Natural killer cell (primary cell): ENCODE results near the gene GLB1L. TPM values are rescaled to one million over a fixed set of nuclear protein-coding genes. Genes with fewer than 3 reads are reported as not detected.

Experiments used
- ATAC-seq, 3 donors: fragments of 150-1000 bp in 2 of 3; fragments of 200-7000 bp in 1 of 3; cut with Tn5 transposase; 1 replicate in 1 of 3; 2 replicates in 2 of 3; pipeline ENCODE4 v1.10.0; 2021; ENCODE audit warnings: mild to moderate bottlenecking in 2 of 3, moderate library complexity in 2 of 3
- DNase-seq, 2 donors: peaks; one replicate each; pipeline versions ENCODE4 v3.0.0 to v3.0.0-alpha.2; 2013 to 2021; ENCODE audit warnings: mixed read lengths in 1 of 2
- H3K27ac ChIP-seq: one replicate; pipeline ENCODE4 v1.5.1; 2013; ENCODE audit warnings: mild to moderate bottlenecking, low read length
- H3K27me3 ChIP-seq: one replicate; pipeline ENCODE4 v1.6.1; 2013; ENCODE audit warnings: low read length; ENCODE audit not compliant: control insufficient read depth, insufficient read depth
- H3K36me3 ChIP-seq: one replicate; pipeline ENCODE4 v1.6.1; 2013; ENCODE audit warnings: low read length; ENCODE audit not compliant: control insufficient read depth, insufficient read depth
- H3K4me1 ChIP-seq: one replicate; pipeline ENCODE4 v1.6.1; 2013; ENCODE audit warnings: low read length; ENCODE audit not compliant: control insufficient read depth, insufficient read depth
- H3K4me3 ChIP-seq: one replicate; pipeline ENCODE4 v1.5.1; 2013; ENCODE audit warnings: low read length
- H3K9me3 ChIP-seq: one replicate; pipeline ENCODE4 v1.6.1; 2013; ENCODE audit warnings: low read length; ENCODE audit not compliant: control insufficient read depth, insufficient read depth
- H3K27ac Mint-ChIP-seq, 2 donors: one replicate each; pipeline ENCODE4 v1.8.0; 2022; ENCODE audit warnings: mild to moderate bottlenecking in 2 of 2, mixed read lengths in 2 of 2, moderate library complexity in 1 of 2
- H3K27me3 Mint-ChIP-seq, 2 donors: one replicate each; pipeline ENCODE4 v1.8.0; 2022; ENCODE audit warnings: low read depth in 2 of 2, mixed read lengths in 2 of 2
- H3K36me3 Mint-ChIP-seq: one replicate; pipeline ENCODE4 v1.8.0; 2022; ENCODE audit warnings: mixed read lengths
- H3K4me1 Mint-ChIP-seq, 2 donors: one replicate each; pipeline ENCODE4 v1.8.0; 2022; ENCODE audit warnings: mixed read lengths in 2 of 2
- H3K4me3 Mint-ChIP-seq: one replicate; pipeline ENCODE4 v1.8.0; 2022; ENCODE audit warnings: mild to moderate bottlenecking, moderate library complexity, mixed read lengths
- H3K9me3 Mint-ChIP-seq, 2 donors: one replicate each; pipeline ENCODE4 v1.8.0; 2022; ENCODE audit warnings: mixed read lengths in 2 of 2
- CTCF ChIP-seq: fragments of 200-600 bp; IDR thresholded peaks from one replicate; pipeline ENCODE4 v1.8.0; 2022; ENCODE audit warnings: antibody characterized with exemption
- WGBS: methylation state at CpG from one replicate; pipeline ENCODE4 v1.1.7; 2013; ENCODE audit warnings: missing lambda C conversion rate; ENCODE audit not compliant: insufficient coverage; 5-methylcytosine and 5-hydroxymethylcytosine counted together
- intact Hi-C: fragments of 100-400 bp; cut with micrococcal nuclease; formaldehyde crosslinking; loops from one replicate; pipeline ENCODE4 v1.14.2; 2022
- total RNA-seq, 4 donors: library from RNA; stranded (reverse); fragments of 120-200 nt in 1 of 4; gene quantifications; one replicate each; pipeline versions ENCODE4 v1.2.3 to v1.2.4, GENCODE V29; 2013 to 2022

Gene GLB1L
- total RNA-seq, 3 donors from 2014 or later (not counting 1 experiment from before 2014, with no cell fraction given): 4.3 to 7.7 (median 4.5) TPM

- Histone ChIP-seq H3K36me3 (no peaks in the 10 kb centered on the region), H3K27ac (peak overlapping the region; percentile 18), H3K4me3 (no peak overlapping the region), H3K4me1 (peaks cover 11% of the 10 kb centered on the region), H3K27me3 (no peaks in the 10 kb centered on the region), H3K9me3 (no peaks in the 10 kb centered on the region)
- Mint-ChIP-seq H3K27me3 (peaks cover 0 to 7% of the 10 kb centered on the region in 2 donors), H3K27ac (peak overlapping the region in 1 of 2 donors; percentile 86), H3K36me3 (no peaks in the 10 kb centered on the region), H3K4me1 (peaks cover 5 to 15% of the 10 kb centered on the region in 2 donors), H3K4me3 (no peak overlapping the region), H3K9me3 (no peaks in the 10 kb centered on the region)
- 95% methylated on average over 11 of the region's 12 CpGs for WGBS
- no peak for ATAC-seq
- intact Hi-C loops: no loop called here
- TF ChIP-seq CTCF: no peak
- peak in 1 of 2 donors; percentile 1 for DNase-seq
These were observed 45.6 kb downstream of the GLB1L start for GRCh38 chr2:219199470-219200211.

DNA sequence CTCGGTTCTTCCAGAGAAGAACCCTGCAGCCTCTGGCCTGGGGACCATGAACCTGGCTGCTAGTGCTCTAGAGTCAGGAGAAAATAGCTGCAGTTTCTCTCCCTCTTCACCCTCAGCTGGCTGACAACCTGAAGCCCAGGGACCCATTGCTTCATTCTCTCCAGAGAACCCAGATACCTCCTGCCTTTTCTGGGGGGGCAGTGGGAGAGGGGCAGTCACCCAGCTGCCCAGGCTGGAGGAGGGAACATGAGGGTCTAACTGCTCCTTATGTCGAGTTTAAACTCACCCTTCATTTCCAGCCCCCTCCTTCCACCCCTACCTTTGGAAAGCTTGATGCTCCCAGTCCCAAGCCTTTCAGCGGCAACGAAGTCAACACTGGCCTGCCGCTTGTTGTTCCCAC lies 46.3 kb downstream of the GLB1L start:
- DNase-seq: peak in 1 of 2 donors; percentile 0
- H3K4me3 Mint-ChIP-seq: no peak overlapping the region
- Histone ChIP-seq H3K36me3 (no peaks in the 10 kb centered on the region), H3K4me1 (peaks cover 11% of the 10 kb centered on the region), H3K4me3 (no peak overlapping the region), H3K27ac (no peak overlapping the region), H3K27me3 (no peaks in the 10 kb centered on the region), H3K9me3 (no peaks in the 10 kb centered on the region)
- H3K9me3 Mint-ChIP-seq: no peaks in the 10 kb centered on the region
- WGBS: 96% methylated on average over 5 of the region's 5 CpGs
- no peaks in the 10 kb centered on the region for H3K36me3 Mint-ChIP-seq
- peak overlapping the region in 1 of 2 donors; percentile 86 for H3K27ac Mint-ChIP-seq
- no peak for TF ChIP-seq CTCF
- peaks cover 5 to 15% of the 10 kb centered on the region in 2 donors for H3K4me1 Mint-ChIP-seq
- peaks cover 0 to 7% of the 10 kb centered on the region in 2 donors for H3K27me3 Mint-ChIP-seq
- intact Hi-C loops: no loop called here
- ATAC-seq: no peak

DNA sequence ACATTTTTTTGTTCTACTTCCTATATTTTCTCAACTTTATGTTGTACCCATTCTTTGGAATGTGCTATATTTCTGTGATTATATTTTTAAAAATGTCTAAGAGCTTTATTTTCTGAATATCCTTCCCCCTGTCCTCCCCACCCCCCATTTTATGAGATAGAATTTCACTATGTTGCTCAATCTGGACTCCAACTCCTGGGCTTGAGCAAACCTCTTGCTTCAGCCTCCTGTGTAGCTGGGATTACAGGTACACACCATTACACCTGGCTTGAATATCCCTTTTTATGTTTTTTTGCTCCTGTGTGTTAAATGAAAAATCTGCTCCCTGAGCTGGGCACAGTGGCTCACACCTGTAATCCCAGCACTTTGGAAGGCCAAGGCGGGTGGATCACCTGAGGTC lies 47.9 kb downstream of the GLB1L start:
- peaks cover 5 to 15% of the 10 kb centered on the region in 2 donors for H3K4me1 Mint-ChIP-seq
- no peaks in the 10 kb centered on the region for H3K27me3 ChIP-seq
- no peak for TF ChIP-seq CTCF
- no peaks in the 10 kb centered on the region for H3K36me3 Mint-ChIP-seq
- no peak overlapping the region for H3K4me3 Mint-ChIP-seq
- intact Hi-C loops: no loop called here
- H3K9me3 ChIP-seq: no peaks in the 10 kb centered on the region
- H3K27ac Mint-ChIP-seq: no peak overlapping the region
- H3K27ac ChIP-seq: no peak overlapping the region
- no peaks in the 10 kb centered on the region for H3K9me3 Mint-ChIP-seq
- no peaks in the 10 kb centered on the region for H3K36me3 ChIP-seq
- DNase-seq (peak in 1 of 2 donors; percentile 0), ATAC-seq (no peak)
- no peak overlapping the region for H3K4me3 ChIP-seq
- peaks cover 11% of the 10 kb centered on the region for H3K4me1 ChIP-seq
- 100% methylated on average over 1 of the region's 1 CpG for WGBS
- peaks cover 0 to 7% of the 10 kb centered on the region in 2 donors for H3K27me3 Mint-ChIP-seq
